Activated CD8-positive, alpha-beta memory T cell treated with anti-CD3 and anti-CD28 coated beads, Interleukin-2, amount 50 U/mL, for 1 hour (primary cell): ENCODE measurements around the gene POLE2.
"Not testable (repeated sequence)": the region's sequence is repeated elsewhere in the genome, so short reads cannot be mapped to it uniquely, and the experiment has no call there.

Experiments used
- DNase-seq: peaks from one replicate; pipeline ENCODE4 v3.0.0-alpha.2; 2020; ENCODE audit errors: extremely low read depth

Gene POLE2

DNA sequence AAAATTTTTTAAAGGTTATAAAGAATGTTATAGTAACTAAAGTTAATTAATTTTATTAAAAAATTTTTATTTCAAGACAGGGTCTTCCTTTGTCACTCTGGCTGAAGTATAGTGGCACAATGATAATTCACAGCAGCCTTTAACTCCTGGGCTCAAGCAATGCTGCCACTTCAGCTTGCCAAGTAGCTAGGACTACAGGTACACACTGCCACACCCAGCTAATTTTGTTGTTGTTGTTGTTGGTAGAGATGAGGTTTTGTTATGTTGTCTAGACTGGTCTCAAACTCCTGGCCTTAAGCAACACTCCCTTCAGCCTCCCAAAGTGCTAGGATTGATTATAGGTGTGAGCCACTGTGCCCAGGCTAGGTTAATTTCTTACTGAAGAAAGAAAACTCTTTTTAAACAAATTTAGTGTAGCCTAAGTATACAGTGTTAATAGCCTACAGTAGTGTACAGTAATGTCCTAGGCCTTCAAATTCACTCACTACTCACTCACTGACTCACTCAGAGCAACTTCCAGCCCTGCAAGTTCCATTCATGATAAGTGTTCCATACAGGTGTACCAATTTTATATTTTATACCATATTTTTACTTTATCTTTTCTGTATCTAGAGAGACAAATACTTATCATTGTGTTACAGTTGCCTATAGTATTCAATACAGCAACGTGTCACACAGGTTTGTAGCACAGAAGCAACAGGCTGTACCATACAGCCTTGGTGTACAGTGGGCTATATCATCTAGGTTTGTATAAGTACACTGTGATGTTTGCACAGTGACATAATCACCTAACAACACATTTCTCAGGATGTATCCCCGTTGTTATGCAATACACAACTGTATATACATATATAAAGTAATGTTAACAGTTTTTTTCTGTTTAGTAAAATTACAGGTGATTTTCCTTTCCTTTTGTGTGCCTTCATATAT is 28.2 kb downstream of the POLE2 start:
- no peak for DNase-seq

DNA sequence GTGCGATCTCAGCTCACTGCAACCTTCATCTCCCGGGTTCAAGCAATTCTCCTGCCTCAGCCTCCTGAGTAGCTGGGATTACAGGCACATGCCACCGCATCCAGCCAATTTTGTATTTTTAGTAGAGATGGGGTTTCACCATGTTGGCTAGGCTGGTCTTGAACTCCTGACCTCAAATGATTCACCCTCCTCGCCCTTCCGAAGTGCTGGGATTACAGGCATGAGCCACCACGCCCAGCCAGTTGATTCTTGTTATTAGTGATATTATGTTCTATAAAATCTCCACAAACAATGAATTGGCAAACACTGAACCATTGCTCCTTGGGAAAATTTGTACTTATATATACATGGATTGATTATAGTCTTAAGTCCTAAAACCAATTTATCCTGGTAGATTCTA is 30.5 kb downstream of the POLE2 start:
- not testable (repeated sequence) for DNase-seq

DNA sequence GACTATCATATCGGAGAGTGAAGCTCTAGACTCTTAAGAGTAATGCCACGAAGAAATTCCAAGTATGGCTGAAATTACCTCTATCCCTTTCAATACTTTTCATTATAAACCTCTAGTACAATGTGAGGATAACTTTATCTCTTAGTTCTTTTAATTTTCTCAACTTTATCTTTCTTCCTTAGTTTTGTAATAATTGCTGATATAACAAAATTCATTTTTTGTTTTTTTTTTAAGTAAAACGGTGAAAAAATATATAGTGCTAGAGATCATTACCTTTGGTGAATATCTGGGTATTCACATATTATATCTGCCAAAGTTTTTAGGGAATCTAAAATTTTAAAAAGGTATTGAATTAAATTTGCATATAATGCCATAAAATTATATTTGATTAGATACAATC is 33.5 kb downstream of the POLE2 start:
- DNase-seq: no peak

DNA sequence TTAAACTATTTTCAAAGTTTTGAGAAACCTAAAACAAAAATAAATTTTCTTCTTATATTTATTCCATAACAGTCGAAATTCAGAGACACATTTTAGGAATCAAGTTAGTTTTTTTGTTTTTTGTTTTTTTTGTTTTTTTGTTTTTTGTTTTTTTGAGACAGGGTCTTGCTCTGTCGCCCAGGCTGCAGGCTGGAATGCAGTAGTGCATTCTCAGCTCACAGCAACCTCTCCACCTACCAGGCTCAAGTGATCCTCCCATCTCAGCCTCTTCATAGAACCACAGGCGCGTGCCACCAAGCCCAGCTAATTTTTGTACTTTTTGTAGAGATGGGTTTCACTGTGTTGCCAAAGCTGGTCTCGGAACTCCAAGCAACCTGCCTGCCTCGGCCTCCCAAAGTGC is 34.5 kb downstream of the POLE2 start:
- no peak for DNase-seq

DNA sequence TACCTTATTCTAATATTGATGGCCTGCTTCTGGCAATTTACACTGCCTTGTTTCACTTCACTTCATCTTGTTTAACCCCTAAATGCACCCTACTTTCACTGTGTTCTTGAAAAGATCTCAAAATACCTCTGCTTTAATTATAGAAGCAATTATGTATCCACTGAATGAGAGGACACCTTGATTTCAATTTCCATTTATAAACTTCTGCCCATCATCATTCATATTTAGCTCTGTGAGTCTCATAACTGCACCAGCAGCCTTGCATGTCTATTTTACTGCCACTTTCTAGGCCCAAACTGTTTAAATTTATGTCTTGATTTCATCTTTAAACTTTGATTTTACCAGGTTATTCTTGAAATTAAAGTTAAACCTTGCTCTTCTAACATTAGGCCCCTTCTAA is 45.9 kb downstream of the POLE2 start:
- DNase-seq: no peak

- no peak for DNase-seq
These were observed 46.3 kb downstream of the POLE2 start for GRCh38 chr14:49641697-49642129.

GRCh38 chr14:49640540-49641417 is 47.2 kb downstream of the POLE2 start:
- no peak for DNase-seq

DNA sequence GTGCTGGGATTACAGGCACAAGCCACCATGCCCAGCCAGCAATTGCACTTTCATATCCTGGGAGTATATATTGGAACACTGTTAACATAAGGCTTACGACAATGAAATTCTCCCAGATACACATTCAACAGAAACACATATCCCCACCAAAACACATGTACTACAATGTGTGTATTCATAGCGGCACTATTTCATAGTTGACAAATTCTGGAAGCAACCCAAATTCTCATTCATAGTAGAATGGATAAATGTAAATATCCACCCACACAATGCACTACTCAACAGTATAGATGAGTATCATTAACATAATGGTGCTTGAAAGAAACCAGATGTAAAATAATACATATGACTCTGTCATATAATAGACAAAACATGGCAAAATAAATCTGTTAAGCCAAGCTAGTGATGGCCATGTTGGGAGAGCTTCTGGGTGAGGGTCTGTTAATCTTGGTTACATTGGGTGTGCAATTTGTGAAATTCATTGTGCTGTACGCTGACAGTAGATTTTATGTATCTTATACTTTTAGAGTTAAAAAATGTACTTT is 50.4 kb downstream of the POLE2 start:
- no peak for DNase-seq

DNA sequence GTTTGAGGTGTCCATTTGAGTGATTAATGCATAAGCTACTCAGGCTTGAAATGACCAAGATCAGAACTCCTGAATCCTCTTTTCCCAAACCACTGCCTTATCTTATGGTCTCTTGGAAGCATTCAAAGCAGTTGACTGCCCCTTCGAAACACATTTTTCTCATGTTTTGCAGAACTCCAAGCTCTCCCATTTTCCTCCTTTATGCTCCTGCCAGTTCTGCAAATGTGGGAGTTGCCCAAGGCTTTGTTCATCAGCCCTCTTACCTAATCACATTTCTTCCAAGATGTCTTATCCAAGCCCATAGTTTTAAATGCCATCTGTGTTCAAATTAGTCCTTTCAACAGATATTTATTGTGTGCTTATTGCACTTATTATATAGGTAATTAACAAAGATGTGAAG is 51.1 kb downstream of the POLE2 start:
- no peak for DNase-seq

DNA sequence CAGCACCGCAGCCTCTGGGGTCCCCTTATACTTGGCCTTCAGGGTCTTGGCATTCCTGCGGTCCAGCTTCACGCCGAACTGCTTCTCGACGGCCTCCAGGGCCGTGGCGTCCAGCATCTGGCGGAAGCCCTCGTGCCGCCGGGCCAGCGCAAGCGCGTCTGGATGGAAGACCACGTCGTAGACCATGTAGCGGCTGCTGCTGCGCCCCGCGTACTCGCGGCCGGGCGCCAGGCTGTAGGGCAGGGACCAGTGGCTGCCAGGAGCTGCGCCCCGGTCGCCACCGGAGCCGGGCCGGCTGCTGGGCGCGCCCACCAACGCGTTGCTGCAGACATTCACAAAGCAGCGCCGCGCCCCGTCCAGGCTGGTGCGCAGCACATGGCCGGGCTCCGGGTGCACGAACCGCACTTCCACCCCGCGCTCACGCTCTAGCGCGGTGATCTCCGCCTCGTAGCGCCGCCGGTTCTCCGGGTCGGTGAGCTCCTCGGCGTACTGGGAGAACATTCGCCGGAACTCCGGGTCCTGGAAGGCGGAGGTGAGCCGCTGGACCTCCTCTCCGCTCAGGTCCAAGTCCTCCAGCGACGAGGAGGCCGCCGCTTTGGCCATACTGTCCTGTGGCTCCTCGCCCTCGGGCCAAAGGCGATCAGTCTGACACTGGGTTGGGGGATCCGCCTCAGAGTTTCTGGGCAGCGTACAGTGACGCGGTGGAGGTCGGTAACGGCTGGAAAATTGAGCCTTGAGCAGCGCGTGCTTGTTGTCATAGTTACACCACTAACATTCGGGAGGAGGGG is 53.3 kb downstream of the POLE2 start, which contains the start of gene DNAAF2:
Gene DNAAF2 (minus strand): TSS at position 698 of the 788 bp plus-strand sequence. CDS start 95 bp downstream, at position 603.
- peak; percentile 38 for DNase-seq

DNA sequence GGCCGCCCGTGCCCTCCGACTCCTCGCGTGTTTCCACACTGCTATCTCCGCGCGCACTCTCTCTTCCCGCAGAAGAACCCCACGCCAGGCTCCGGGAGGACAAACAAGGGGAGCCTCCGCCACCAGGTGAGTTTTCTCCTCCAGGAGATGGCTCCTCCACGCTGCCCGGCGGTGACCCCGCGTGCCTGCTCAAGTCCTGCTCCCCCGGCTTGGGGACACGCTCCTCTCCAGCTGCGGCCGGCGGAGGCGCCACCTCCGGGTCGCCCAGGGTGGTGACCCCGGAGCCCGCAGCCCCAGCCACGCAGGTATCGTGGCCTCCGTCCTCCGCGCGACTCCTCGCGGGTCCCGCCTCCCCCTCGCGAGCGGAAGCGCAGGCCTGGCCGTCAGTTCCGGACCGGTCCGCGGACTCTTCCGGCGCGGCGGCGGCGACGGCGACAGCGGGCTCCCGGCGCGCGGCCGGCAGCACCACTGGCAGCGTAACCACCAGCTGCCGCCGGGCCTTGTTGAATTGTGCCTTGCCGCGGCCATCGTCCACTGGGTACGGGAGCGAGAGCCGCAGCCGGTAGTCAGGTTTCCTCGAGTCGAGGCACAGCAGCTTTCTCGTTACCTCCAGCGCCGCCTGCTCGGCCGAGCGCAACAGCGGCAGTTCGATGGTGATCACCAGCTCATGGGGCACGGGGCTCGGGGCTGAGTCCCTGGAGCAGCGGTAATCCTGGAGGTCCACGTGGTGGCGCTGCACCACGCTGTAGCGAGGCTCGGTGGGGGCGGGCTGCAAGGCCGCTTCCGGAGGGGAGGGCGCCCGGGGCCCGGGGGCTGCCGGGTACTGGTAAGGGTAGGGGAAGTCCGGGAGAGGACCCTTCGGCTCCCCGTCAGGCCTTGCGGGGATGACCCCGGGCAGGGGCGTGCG is 54.1 kb downstream of the POLE2 start:
- DNase-seq: peak; percentile 78

- DNase-seq: no peak
These were observed 63.8 kb downstream of the POLE2 start for GRCh38 chr14:49623941-49624839.

DNA sequence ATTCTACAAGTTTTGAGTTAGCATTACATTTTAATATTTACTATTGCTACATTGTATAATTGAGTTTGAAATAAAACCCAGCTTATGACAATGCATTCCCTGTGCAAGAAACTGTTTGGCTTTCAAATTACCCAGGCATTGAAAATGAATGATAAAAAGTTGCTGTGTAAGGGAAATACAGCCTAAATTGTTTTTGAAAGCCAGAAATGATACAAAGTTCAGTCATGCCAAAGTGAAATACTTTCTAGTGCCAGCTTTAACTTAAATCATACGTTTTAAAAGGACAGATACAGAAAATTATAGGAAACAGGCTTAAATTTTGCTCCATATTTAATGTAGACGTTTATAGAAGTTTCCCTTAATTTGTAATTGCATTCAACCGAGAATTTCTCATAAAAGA is 64.6 kb downstream of the POLE2 start:
- no peak for DNase-seq

DNA sequence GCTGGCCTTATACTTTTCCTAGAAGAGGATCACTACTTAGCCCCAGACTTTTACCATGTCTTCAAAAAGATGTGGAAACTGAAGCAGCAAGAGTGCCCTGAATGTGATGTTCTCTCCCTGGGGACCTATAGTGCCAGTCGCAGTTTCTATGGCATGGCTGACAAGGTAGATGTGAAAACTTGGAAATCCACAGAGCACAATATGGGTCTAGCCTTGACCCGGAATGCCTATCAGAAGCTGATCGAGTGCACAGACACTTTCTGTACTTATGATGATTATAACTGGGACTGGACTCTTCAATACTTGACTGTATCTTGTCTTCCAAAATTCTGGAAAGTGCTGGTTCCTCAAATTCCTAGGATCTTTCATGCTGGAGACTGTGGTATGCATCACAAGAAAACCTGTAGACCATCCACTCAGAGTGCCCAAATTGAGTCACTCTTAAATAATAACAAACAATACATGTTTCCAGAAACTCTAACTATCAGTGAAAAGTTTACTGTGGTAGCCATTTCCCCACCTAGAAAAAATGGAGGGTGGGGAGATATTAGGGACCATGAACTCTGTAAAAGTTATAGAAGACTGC is 65.9 kb downstream of the POLE2 start:
- no peak for DNase-seq

DNA sequence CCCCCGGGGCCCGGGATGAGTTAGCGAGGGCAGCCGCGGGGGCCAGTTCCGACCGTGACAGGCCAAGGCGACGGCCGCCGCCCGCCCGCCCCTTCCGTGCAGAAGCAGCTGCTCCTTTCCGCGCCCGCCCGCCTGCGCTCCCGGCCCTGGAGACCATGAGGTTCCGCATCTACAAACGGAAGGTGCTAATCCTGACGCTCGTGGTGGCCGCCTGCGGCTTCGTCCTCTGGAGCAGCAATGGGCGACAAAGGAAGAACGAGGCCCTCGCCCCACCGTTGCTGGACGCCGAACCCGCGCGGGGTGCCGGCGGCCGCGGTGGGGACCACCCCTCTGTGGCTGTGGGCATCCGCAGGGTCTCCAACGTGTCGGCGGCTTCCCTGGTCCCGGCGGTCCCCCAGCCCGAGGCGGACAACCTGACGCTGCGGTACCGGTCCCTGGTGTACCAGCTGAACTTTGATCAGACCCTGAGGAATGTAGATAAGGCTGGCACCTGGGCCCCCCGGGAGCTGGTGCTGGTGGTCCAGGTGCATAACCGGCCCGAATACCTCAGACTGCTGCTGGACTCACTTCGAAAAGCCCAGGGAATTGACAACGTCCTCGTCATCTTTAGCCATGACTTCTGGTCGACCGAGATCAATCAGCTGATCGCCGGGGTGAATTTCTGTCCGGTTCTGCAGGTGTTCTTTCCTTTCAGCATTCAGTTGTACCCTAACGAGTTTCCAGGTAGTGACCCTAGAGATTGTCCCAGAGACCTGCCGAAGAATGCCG is 66.7 kb downstream of the POLE2 start:
- no peak for DNase-seq

DNA sequence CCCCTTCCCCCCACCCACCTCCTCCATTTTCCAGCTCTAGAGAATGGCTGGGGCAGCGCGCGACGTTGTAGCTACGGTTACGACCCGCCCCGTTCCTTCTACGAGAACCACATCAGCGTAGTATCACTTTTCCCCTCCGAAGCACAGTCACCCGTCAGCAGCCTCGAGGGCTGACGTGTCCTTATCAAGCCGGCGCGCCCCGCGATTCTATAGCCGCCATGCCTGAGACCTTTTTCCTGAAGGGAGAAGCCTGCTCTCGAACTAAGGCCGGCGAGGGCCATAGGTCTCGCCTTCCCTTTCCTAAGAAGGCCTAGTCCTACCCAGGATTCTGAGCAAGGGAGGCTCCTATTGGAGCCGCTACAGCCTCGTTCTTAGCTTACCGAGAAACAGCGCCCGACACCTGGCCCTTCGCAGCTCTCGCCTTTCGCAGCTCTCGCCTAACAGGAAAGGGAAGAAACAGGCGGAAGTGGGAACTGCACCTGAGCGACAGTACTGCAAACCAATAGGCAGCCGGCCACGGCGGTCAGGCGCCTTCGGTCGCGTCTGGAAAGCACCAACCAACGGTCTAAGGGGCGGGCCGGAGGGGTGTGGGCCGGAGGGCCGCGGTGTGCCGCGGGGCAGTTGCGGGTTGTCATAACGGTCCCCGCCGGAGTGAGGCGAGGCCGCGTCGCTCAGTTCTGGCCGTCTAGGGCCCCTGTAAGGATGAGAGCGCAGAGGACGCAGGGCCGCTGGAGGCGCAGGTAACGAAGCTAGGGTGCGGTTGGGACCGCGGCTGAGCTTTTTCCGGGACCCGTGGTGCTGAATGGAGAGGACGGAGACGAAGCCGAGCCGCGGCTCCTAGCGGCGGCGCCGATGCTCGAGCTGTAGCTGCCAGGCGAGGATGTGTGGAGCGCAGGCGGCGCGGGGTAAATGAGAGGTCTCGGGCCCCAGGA is 67.6 kb downstream of the POLE2 start, which contains the start of the genes MGAT2 and RPL36AL:
Gene MGAT2 (plus strand): TSS at position 618 of the 932 bp plus-strand sequence. CDS start 470 bp downstream, outside the sequence.
Gene RPL36AL (minus strand): TSS at position 445 of the 932 bp plus-strand sequence. CDS start 1,522 bp downstream, outside the sequence.
- peak; percentile 84 for DNase-seq

DNA sequence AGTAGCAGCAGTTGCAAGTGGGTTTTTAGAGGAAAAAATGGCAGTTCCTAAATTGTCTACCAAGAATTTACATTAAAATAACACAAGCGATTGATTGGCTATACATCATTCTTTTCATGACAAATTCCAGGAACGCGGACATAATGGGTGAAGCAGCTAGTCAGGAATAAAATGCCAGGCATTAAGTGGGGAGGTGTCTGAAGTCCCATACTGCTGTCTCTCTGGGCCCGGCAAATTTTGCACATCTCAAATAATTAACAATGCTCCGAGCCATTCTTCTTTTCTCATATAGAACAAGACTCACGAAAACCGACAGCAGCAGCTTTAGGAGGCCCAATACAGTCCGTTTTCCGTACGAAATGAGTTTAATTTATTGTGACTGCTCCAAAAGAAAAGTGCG is 68.3 kb downstream of the POLE2 start:
- no peak for DNase-seq
